Astrocyte of the spinal cord (primary cell): ENCODE measurements around the gene ARID2.

ENCODE experiments used
- DNase-seq: peaks from one replicate; pipeline ENCODE4 v3.0.0; 2011; ENCODE audit warnings: low read depth, low spot score
- H3K4me3 ChIP-seq: 2 replicates; pipeline ENCODE4 v1.5.1; 2011; ENCODE audit warnings: low read depth, mild to moderate bottlenecking, low read length, moderate library complexity
- CTCF ChIP-seq: IDR thresholded peaks from 2 replicates; pipeline ENCODE4 v1.5.1; 2012; ENCODE audit warnings: low read depth, mild to moderate bottlenecking, low read length, inconsistent platforms
- in situ Hi-C: cut with HindIII; loops from 2 replicates; pipeline ENCODE4 v1.10.0; 2017; ENCODE audit warnings: low sequenced_read_pairs

The ARID2 gene

GRCh38 chr12:45695035-45695434, 34.5 kb upstream of the ARID2 start:
- in situ Hi-C loops = no loop called here
- DNase-seq = no peak
- no peak for TF ChIP-seq CTCF
- no peak overlapping the region for H3K4me3 ChIP-seq

GRCh38 chr12:45695606-45696005, 33.9 kb upstream of the ARID2 start:
- H3K4me3 ChIP-seq = no peak overlapping the region
- in situ Hi-C loops = no loop called here
- no peak for TF ChIP-seq CTCF
- no peak for DNase-seq

- H3K4me3 ChIP-seq = no peak overlapping the region
- DNase-seq = no peak
- no peak for TF ChIP-seq CTCF
- in situ Hi-C loops = no loop called here
Observed at GRCh38 chr12:45696049-45696448, 33.5 kb upstream of the ARID2 start.

GRCh38 chr12:45697371-45697770, 32.1 kb upstream of the ARID2 start:
- no peak for TF ChIP-seq CTCF
- in situ Hi-C loops = no loop called here
- H3K4me3 ChIP-seq = no peak overlapping the region

GRCh38 chr12:45701296-45701695, 28.2 kb upstream of the ARID2 start:
- in situ Hi-C loops = no loop called here
- H3K4me3 ChIP-seq = no peak overlapping the region
- DNase-seq = no peak
- TF ChIP-seq CTCF = no peak

More at GRCh38 chr12:45697371-45697770, 32.1 kb upstream of the ARID2 start:
- DNase-seq = no peak

- in situ Hi-C loops = no loop called here
- no peak overlapping the region for H3K4me3 ChIP-seq
- no peak for TF ChIP-seq CTCF
- DNase-seq = peak; percentile 51
Observed at GRCh38 chr12:45703942-45704341, 25.6 kb upstream of the ARID2 start.

- TF ChIP-seq CTCF = no peak
- in situ Hi-C loops = no loop called here
Observed at GRCh38 chr12:45704968-45705367, 24.5 kb upstream of the ARID2 start.

More at GRCh38 chr12:45704968-45705367, 24.5 kb upstream of the ARID2 start:
- H3K4me3 ChIP-seq = no peak overlapping the region
- no peak for DNase-seq
